ENCODE measurements around the gene CDH10.

Gene CDH10

GRCh38 chr5:24539613-24540012 lies 105.2 kb downstream of the CDH10 start:
- no peak overlapping the region for H2AFZ ChIP-seq (ENCODE audit: low read length)
- no peaks in the 10 kb centered on the region for H3K9me2 ChIP-seq (ENCODE audit: low read depth, low read length)
- H3K9ac ChIP-seq (ENCODE audit: low read length), result no peak overlapping the region
- no peak overlapping the region for H3K4me3 ChIP-seq (ENCODE audit: low read depth, low read length, poor library complexity, severe bottlenecking)
- H3K4me1 ChIP-seq (ENCODE audit: insufficient read depth, low read length, severe bottlenecking), result no peaks in the 10 kb centered on the region
- H3F3A ChIP-seq (ENCODE audit: insufficient read depth, low read length), result no peaks in the 10 kb centered on the region
- no peaks in the 10 kb centered on the region for H4K20me1 ChIP-seq (ENCODE audit: insufficient read depth, low read length)
- no peaks in the 10 kb centered on the region for H3K79me2 ChIP-seq (ENCODE audit: insufficient read depth, low read length)
- H3K9me3 ChIP-seq (ENCODE audit: low read length), result no peaks in the 10 kb centered on the region
- TF ChIP-seq EZH2 (IDR thresholded peaks at IDR 0.05; ENCODE audit: borderline replicate concordance, low read length), result no peak
- no peak for TF ChIP-seq CTCF (IDR thresholded peaks at IDR 0.05; ENCODE audit: low read length)
- no peak overlapping the region for H3K27ac ChIP-seq (ENCODE audit: low read depth, low read length, poor library complexity, severe bottlenecking)
- H3K36me3 ChIP-seq (ENCODE audit: insufficient read depth, low read length), result no peaks in the 10 kb centered on the region
- H3K27me3 ChIP-seq (ENCODE audit: insufficient read depth, low read length), result no peaks in the 10 kb centered on the region
- H3K4me2 ChIP-seq (ENCODE audit: low read length), result no peak overlapping the region

- Histone ChIP-seq H3F3A (ENCODE audit: insufficient read depth, low read length) (no peaks in the 10 kb centered on the region), H3K27me3 (ENCODE audit: insufficient read depth, low read length) (no peaks in the 10 kb centered on the region), H4K20me1 (ENCODE audit: insufficient read depth, low read length) (no peaks in the 10 kb centered on the region), H3K9me2 (ENCODE audit: low read depth, low read length) (no peaks in the 10 kb centered on the region), H3K36me3 (ENCODE audit: insufficient read depth, low read length) (no peaks in the 10 kb centered on the region), H3K9ac (ENCODE audit: low read length) (no peak overlapping the region), H3K9me3 (ENCODE audit: low read length) (no peaks in the 10 kb centered on the region), H3K4me1 (ENCODE audit: insufficient read depth, low read length, severe bottlenecking) (no peaks in the 10 kb centered on the region), H2AFZ (ENCODE audit: low read length) (no peak overlapping the region), H3K79me2 (ENCODE audit: insufficient read depth, low read length) (no peaks in the 10 kb centered on the region), H3K27ac (ENCODE audit: low read depth, low read length, poor library complexity, severe bottlenecking) (no peak overlapping the region), H3K4me3 (ENCODE audit: low read depth, low read length, poor library complexity, severe bottlenecking) (no peak overlapping the region), H3K4me2 (ENCODE audit: low read length) (no peak overlapping the region)
- TF ChIP-seq CTCF (IDR thresholded peaks at IDR 0.05; ENCODE audit: low read length), result no peak
- TF ChIP-seq EZH2 (IDR thresholded peaks at IDR 0.05; ENCODE audit: borderline replicate concordance, low read length), result no peak
Measured at GRCh38 chr5:24538346-24538745, 106.4 kb downstream of the CDH10 start.

GRCh38 chr5:24535646-24536045 lies 109.1 kb downstream of the CDH10 start:
- Histone ChIP-seq H3K4me2 (ENCODE audit: low read length) (no peak overlapping the region), H3K27ac (ENCODE audit: low read depth, low read length, poor library complexity, severe bottlenecking) (no peak overlapping the region), H3K4me3 (ENCODE audit: low read depth, low read length, poor library complexity, severe bottlenecking) (no peak overlapping the region), H3F3A (ENCODE audit: insufficient read depth, low read length) (no peaks in the 10 kb centered on the region), H3K9me3 (ENCODE audit: low read length) (no peaks in the 10 kb centered on the region), H3K27me3 (ENCODE audit: insufficient read depth, low read length) (no peaks in the 10 kb centered on the region), H3K4me1 (ENCODE audit: insufficient read depth, low read length, severe bottlenecking) (no peaks in the 10 kb centered on the region), H2AFZ (ENCODE audit: low read length) (no peak overlapping the region), H4K20me1 (ENCODE audit: insufficient read depth, low read length) (no peaks in the 10 kb centered on the region), H3K36me3 (ENCODE audit: insufficient read depth, low read length) (no peaks in the 10 kb centered on the region), H3K9ac (ENCODE audit: low read length) (no peak overlapping the region), H3K79me2 (ENCODE audit: insufficient read depth, low read length) (no peaks in the 10 kb centered on the region), H3K9me2 (ENCODE audit: low read depth, low read length) (no peaks in the 10 kb centered on the region)
- TF ChIP-seq EZH2 (IDR thresholded peaks at IDR 0.05; ENCODE audit: borderline replicate concordance, low read length) (no peak), CTCF (IDR thresholded peaks at IDR 0.05; ENCODE audit: low read length) (no peak)

Data from OCI-LY1 (cell line).